Posterior vena cava (tissue), 2 donors: ENCODE data around the gene ANO10. TPM values are rescaled to one million over a fixed set of nuclear protein-coding genes. Genes with fewer than 3 reads are reported as not detected.
"Not testable (repeated sequence)": the region's sequence is repeated elsewhere in the genome, so short reads cannot be mapped to it uniquely, and the experiment has no call there.

Experiments
- DNase-seq: peaks from one replicate; pipeline ENCODE4 v3.0.0-alpha.2; 2020; ENCODE audit warnings: low spot score
- intact Hi-C, 2 donors: fragments of 100-400 bp; cut with DNase I; formaldehyde crosslinking; loops; one replicate each; pipeline versions ENCODE4 v1.14.1 to v1.14.2; 2022 to 2023
- total RNA-seq, 2 donors: library from RNA; stranded (reverse); fragmentation: NEBNext Ultra II Directional; extraction: Animal tissue kit (Norgen Biotek cat#: 25700); gene quantifications; one replicate each; pipeline ENCODE4 v1.2.1, GENCODE V29; 2021
- donor health status: DM: yes; HTN: yes; CAD: no.
- donor health status: DM: yes; HTN: yes; CAD: no.

ANO10 gene
- total RNA-seq, 2 donors from 2014 or later, result 56.1 to 61.5 TPM

GRCh38 chr3:43370293-43370980 is 251.4 kb downstream of the ANO10 start:
- no peak for DNase-seq
- intact Hi-C loops, result no loop called here

GRCh38 chr3:43369404-43370292 is 252.2 kb downstream of the ANO10 start:
- intact Hi-C loops, result no loop called here
- DNase-seq, result no peak

DNA sequence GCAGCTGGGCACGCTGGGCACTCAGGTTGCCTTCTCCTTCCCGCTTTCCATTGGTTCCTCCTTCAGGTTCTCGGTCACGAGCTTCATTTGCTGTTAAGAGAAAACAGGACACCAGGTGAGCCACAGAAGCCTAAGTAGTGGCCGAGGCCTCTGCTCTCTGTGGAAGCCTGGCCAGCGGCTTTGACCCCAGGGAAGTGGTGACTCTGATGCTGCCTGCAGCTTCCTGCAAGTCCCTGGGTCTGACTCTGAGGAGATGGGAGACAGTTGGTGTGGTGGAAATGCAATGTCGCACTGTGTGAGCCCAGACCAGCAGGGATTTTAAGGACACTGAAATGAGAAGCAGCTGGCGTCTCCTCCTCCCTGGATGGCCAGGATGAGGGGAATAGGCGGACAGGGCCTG is 254.9 kb downstream of the ANO10 start:
- DNase-seq, result no peak
- intact Hi-C loops, result no loop called here

- DNase-seq, result no peak
- intact Hi-C loops, result no loop called here
These were observed 255.3 kb downstream of the ANO10 start for GRCh38 chr3:43366481-43366880.

GRCh38 chr3:43365601-43366305 is 256.1 kb downstream of the ANO10 start:
- no peak for DNase-seq
- intact Hi-C loops, result no loop called here

DNA sequence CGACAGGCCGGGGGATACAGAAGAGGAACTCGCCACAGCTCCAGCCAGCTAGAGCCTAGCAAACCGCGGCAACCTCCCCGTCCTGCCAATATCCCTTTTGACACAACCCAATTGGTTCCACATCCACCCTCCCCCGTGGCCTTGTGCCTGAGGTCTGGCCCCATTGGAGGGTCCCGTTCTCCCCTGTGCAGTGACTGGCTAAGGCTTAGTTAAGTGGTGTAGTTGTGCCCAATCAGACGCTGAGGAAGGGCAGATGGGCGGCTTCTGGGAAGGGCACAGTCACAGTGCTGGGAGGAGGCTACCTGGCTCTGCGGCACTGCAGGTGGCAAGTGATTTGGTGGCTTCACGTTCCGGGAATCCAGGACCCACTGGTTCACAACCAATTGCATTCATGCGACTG is 256.9 kb downstream of the ANO10 start:
- no peak for DNase-seq
- intact Hi-C loops, result no loop called here

- intact Hi-C loops, result no loop called here
- DNase-seq, result no peak
These were observed 257.3 kb downstream of the ANO10 start for GRCh38 chr3:43364494-43364893.

DNA sequence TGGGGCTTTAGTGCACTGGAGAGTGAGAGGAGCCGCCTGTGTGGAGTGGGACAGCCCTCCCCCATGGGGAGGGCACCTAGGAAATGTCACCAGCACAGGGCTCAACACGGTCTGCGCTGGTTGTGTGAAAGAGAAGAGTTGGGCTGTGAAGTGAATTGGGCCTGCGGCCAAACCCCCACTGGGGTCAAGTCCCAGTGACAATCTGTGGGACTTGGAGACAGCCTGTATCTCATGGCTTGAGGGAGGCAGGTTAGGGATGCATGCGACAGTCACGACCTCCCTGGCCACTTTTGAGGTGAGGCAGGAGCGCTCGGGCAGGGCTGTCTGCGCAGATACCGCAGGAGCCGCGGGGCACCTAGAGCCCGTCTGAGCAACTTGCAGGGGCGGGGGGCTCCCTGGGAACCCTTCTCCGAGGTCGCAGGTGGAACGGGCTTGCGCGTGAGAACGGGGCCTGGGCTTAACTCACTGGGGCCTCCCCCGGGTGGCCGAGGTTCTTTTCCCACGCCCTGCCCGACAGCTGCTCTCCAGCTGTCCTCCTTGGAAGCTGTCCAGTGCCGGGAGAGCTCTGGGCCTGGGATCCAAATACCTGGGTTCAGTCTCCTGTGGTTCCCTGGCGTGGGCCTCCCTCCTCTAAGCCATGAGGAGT is 258.1 kb downstream of the ANO10 start:
- no peak for DNase-seq
- intact Hi-C loops, result no loop called here

- intact Hi-C loops, result no loop called here
- no peak for DNase-seq
These were observed 258.9 kb downstream of the ANO10 start for GRCh38 chr3:43362961-43363360.

- intact Hi-C loops, result no loop called here
- DNase-seq, result no peak
These were observed 259.6 kb downstream of the ANO10 start for GRCh38 chr3:43362183-43362582.

- intact Hi-C loops, result no loop called here
- no peak for DNase-seq
These were observed 260.7 kb downstream of the ANO10 start for GRCh38 chr3:43361077-43361476.

GRCh38 chr3:43356033-43356432 is 265.8 kb downstream of the ANO10 start:
- DNase-seq, intact Hi-C loops: not testable (repeated sequence)

- intact Hi-C loops, result no loop called here
- no peak for DNase-seq
These were observed 267.7 kb downstream of the ANO10 start for GRCh38 chr3:43353923-43354670.

DNA sequence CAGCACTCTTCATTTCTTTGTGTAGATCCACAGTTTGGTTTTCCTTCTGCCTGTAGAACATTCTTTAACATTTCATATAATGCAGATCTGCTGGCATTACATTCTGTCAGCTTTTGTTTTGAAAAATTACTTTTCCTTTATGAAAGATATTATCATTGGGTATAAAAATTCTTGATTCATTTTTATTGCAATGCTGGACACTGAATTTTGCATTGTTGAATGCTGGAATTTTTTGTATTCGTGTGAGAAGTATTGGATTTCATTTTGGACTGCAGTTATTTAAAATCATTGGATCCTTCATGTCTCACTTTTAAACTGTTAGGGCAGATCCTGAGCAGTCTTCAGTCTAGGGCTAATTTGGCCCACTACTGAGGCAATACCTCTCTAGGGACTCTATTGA is 268.4 kb downstream of the ANO10 start:
- intact Hi-C loops, result no loop called here
- no peak for DNase-seq

GRCh38 chr3:43349716-43350115 is 272.1 kb downstream of the ANO10 start:
- intact Hi-C loops, result no loop called here

DNA sequence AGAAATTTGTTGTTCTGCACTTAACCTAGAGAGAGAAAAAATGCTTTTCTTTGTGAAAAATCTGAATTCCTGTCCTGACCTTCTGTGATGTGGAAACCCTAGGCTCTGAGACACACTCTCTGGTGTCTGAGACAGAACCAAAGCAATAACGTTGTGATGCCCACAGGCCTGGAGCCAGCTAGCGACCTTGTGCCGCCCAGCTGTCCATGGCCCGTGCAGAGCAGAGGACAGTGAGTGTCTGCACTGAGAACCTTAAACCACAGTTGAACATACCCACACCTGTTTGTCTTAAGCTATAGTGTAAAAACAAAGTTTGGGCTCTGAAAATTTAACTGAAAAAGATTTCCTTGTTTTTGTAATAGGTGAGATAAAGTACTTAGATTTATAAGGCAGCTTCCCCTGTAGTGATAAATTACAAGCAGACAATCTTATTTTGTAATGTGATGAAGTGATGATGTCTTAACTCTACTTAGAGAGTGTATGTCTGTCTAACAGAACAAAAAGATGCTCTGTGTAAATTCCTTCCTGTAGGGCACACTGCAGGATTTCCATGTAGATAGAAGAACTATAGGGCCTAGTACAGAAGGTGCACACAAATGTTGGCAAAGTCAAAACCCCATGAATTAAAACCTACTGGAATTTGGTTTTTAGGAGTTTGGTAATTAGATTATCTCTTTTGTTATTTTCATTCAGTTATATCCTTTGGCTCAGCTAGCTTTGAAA is 272.8 kb downstream of the ANO10 start:
- intact Hi-C loops, result no loop called here
- no peak for DNase-seq

More at GRCh38 chr3:43349716-43350115, 272.1 kb downstream of the ANO10 start:
- no peak for DNase-seq

GRCh38 chr3:43348350-43348749 is 273.5 kb downstream of the ANO10 start:
- no peak for DNase-seq
- intact Hi-C loops, result no loop called here

- no peak for DNase-seq
- intact Hi-C loops, result no loop called here
These were observed 274.0 kb downstream of the ANO10 start for GRCh38 chr3:43347774-43348173.
